ENCODE data around the gene IFIT1B.
"Not testable (repeated sequence)": the region's sequence is repeated elsewhere in the genome, so short reads cannot be mapped to it uniquely, and the experiment has no call there.

The IFIT1B gene

DNA sequence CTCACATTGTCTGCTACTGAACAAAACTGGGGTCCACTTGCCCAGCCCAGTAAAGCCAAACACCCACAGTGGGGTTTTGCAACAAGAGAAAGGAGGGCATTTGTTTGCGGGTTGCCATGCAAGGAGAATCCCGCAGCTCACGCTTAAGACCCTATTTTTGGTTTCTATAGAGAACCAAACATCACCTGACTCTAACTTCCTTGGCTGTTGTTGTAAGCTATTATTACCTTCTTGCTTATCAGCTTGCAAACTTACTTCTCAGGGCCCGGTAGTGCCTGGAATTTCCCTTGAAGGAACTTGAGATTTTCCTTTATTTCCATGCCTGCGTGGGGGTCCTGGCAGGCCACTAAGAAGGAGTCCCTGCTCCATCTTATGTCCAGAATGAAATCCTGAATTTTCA is 29.4 kb upstream of the IFIT1B start:
- in situ Hi-C loops (cut with MboI; ENCODE audit: low sequenced_read_pairs), result no loop called here

- in situ Hi-C loops (cut with MboI; ENCODE audit: low sequenced_read_pairs), result no loop called here
Measured at GRCh38 chr10:89348975-89349374, 28.9 kb upstream of the IFIT1B start.

DNA sequence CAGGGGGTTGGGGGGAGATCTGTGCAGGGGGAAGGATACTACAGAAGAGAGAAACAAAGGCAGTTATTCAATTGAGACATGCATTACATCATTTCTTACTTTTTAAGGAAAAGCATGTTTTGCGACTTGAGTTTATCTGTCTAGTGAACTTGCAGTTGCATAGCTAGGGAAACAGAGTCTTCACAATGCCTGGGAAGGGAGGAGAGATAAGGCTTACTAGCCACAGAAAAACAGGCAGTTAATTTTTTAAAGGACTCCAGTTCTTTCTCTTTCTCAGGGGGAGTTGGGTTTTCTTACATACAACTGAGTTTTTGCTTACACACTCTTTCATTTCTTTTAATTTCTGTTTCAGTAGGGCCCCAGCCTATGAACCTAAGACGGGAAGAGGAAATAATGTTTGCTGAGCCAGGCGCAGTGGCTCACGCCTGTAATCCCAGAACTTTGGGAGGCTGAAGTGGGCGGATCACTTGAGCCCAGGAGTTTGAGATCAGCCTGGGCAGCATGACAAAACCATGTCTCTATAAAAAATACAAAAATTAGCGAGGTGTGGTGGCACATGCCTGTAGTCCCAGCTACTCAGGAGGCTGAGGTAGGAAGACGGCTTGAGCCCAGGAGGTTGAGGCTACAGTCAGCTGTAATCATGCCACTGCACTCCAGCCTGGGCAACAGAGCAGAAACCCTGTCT is 27.1 kb upstream of the IFIT1B start:
- in situ Hi-C loops (cut with MboI; ENCODE audit: low sequenced_read_pairs), result not testable (repeated sequence)

- in situ Hi-C loops (cut with MboI; ENCODE audit: low sequenced_read_pairs), result no loop called here
Measured at GRCh38 chr10:89351412-89351779, 26.5 kb upstream of the IFIT1B start.

GRCh38 chr10:89351780-89352597 is 25.9 kb upstream of the IFIT1B start:
- in situ Hi-C loops (cut with MboI; ENCODE audit: low sequenced_read_pairs), result no loop called here

DNA sequence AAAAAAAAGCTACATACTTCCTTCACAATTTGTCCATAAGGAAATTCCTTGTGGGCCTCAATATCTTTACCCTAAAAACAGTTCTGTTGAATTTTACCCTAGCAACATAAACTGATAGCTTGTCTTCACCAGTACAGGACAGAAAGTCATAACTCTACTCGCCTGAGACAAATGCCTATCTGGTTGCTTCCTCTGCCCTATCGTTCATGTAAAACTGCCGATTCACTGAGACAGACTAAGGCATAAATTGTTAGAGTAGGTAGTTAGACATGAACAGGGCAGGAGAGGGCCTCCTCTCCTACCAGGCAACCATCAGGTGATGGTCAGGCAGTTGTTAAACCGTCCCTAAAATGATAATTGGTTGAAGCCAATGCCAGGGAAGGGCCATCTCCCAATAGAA is 25.1 kb upstream of the IFIT1B start:
- in situ Hi-C loops (cut with MboI; ENCODE audit: low sequenced_read_pairs), result no loop called here

DNA sequence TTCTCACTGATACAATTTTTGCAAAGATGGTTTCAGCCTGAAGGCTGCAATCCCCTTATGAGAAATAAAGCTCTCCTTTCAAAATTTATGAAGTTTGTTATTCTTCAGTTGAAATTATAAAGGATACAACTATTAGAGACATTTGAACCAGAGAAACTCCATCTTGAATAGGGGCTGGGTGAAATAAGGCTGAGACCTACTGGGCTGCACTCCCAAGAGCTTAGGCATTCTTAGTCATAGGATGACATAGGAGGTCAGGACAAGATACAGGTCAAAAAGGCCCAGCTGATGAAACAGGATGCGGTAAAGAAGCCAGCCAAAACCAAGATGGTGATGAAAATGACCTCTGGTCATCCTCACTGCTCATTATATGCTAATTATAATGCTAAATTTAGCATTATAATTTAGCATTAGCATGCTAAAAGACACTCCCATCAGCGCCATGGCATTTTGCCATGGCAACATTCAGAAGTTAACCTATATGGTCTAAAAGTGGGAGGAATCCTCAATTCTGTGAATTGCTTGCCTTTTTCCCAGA is 22.4 kb upstream of the IFIT1B start:
- in situ Hi-C loops (cut with MboI; ENCODE audit: low sequenced_read_pairs), result no loop called here

- in situ Hi-C loops (cut with MboI; ENCODE audit: low sequenced_read_pairs), result no loop called here
Measured at GRCh38 chr10:89357096-89357495, 20.8 kb upstream of the IFIT1B start.

DNA sequence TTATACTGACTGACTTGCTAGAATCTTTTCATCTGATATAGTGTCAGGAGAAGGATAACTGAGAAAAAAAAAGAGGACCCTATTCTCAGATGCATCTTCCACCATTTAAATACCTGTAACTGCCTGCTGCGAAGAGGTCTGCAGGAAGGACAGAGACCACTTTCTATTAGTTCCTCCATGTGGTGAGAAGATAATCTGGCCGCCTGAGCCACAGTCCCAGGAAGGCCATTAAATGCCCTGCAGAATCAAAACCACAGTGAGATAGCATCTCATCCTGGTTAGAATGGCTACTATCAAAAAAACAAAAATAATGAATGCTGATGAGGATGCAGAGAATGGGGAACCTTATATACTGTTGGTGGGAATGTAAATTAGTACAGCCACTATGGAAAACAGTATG is 19.9 kb upstream of the IFIT1B start:
- in situ Hi-C loops (cut with MboI; ENCODE audit: low sequenced_read_pairs), result no loop called here

DNA sequence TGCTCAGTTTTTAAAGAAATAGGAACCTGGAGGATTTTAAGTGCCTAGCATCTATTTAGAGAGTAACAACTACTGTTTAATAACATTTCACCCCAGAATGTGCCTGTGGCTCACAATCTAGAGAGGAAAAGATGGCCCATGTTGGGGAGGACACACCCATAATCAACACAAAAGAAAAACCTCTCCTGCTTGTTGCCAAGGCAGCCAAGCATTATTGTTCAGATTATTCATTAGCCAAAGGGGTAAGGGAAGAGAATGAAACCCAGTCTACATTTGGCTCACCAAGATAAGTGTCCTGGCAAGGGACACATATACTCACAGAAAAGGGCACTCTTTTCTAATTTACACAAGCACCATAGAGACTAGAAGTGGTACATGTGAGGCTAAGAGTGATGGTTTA is 17.7 kb upstream of the IFIT1B start:
- in situ Hi-C loops (cut with MboI; ENCODE audit: low sequenced_read_pairs), result no loop called here

GRCh38 chr10:89362929-89363328 is 14.9 kb upstream of the IFIT1B start:
- in situ Hi-C loops (cut with MboI; ENCODE audit: low sequenced_read_pairs), result no loop called here

GRCh38 chr10:89363729-89364442 is 14.0 kb upstream of the IFIT1B start:
- in situ Hi-C loops (cut with MboI; ENCODE audit: low sequenced_read_pairs), result no loop called here

DNA sequence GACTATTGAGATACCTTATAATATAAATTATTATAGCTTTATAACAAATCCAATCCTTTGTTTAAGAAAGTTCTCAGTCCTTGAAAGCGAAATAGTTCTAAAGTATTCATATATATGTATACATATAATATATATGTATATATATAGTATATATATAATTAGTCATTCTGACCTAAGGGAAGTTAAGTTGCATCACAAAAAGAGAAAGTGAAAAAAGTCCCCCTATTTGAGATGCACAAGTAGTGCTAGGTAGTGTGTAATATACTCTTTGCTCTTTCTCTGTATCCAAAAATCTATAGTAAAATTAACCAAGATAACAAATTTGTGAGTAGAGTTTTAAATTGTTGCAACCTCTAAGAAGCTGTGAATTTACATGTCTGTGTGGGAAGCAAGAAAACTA is 13.3 kb upstream of the IFIT1B start:
- in situ Hi-C loops (cut with MboI; ENCODE audit: low sequenced_read_pairs), result no loop called here

- in situ Hi-C loops (cut with MboI; ENCODE audit: low sequenced_read_pairs), result no loop called here
Measured at GRCh38 chr10:89367529-89367928, 10.3 kb upstream of the IFIT1B start.

DNA sequence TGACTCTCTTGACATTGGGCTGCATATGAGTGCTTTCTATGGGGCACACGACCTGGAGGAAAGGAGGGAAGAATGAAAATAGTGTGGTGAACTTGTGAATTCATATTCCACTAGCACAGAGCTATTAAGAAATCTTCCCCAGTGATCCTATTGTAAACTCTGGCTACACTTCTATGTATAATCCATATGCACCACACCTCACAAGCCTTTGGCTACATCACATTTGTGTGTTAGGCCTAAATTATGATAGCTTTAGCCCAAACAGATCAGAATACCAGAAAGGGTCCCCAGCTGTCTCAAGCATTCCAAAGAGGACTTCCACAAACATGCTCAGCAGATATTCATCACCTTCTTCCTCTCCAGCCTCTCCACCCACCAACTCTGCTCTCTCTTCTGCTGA is 9.7 kb upstream of the IFIT1B start:
- in situ Hi-C loops (cut with MboI; ENCODE audit: low sequenced_read_pairs), result no loop called here

- in situ Hi-C loops (cut with MboI; ENCODE audit: low sequenced_read_pairs), result no loop called here
Measured at GRCh38 chr10:89369156-89370105, 8.4 kb upstream of the IFIT1B start.

DNA sequence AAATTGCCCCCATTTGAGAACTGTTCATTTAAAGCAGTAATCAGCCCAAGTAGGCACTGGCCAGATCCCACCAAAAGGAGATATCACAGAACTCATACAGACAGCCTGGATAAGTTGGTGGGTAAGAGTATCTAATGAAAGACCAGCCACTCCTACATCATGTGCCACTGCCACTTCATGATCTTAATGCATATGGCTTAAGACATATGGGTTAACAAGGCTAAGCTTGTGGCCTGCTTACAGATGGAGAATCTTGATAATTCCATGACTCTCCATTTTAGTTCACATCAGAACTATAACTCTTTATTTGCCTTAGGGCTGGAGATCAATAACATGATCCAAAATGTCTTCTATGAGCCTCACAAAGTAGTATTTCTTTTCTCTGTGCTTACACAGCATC is 6.8 kb upstream of the IFIT1B start:
- in situ Hi-C loops (cut with MboI; ENCODE audit: low sequenced_read_pairs), result no loop called here

DNA sequence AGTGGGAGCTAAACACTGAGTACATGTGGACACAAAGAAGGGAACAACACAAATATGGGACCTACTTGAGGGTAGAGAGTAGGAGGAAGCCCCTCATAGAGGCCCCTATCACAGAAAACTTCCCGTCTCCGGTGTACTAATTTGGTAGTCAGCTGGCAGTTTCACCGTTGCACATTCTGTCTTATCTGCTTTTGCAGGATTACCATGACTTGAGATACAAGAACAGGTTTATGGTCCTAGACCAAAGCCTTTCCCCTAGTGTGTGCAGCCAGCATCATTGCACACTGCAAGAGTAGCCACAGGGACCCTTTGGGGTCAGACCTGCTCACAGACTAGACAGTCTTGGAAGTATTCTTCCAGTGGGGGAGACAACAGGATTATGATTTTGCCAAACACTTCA is 5.9 kb upstream of the IFIT1B start:
- in situ Hi-C loops (cut with MboI; ENCODE audit: low sequenced_read_pairs), result no loop called here

- in situ Hi-C loops (cut with MboI; ENCODE audit: low sequenced_read_pairs), result no loop called here
Measured at GRCh38 chr10:89373916-89374711, 3.7 kb upstream of the IFIT1B start.

GRCh38 chr10:89374713-89375141 is 3.1 kb upstream of the IFIT1B start:
- in situ Hi-C loops (cut with MboI; ENCODE audit: low sequenced_read_pairs), result no loop called here
